Activated CD4-positive, alpha-beta memory T cell treated with anti-CD3 and anti-CD28 coated beads for 36 hours (primary cell): ENCODE measurements around the gene UMAD1. TPM values are rescaled to one million over a fixed set of nuclear protein-coding genes. Genes with fewer than 3 reads are reported as not detected.

Source experiments
- CTCF ChIA-PET: fragments of 350-600 bp; sonication (Branson Sonifier 250); formaldehyde crosslinking; loops from one replicate; lab custom pipeline; 2021; ENCODE audit warnings: antibody characterized with exemption, inconsistent platforms; lab: Charles Lee
- POLR2A ChIA-PET: fragments of 350-600 bp; sonication (Branson Sonifier 250); formaldehyde crosslinking; loops from one replicate; lab custom pipeline; 2021; ENCODE audit warnings: antibody characterized with exemption; lab: Charles Lee
- DNase-seq: peaks from one replicate; pipeline ENCODE4 v3.0.0-alpha.2; 2020
- H3K27ac Mint-ChIP-seq: one replicate; pipeline ENCODE4 v1.8.0; 2021; ENCODE audit warnings: mixed read lengths
- H3K27me3 Mint-ChIP-seq: one replicate; pipeline ENCODE4 v1.8.0; 2021; ENCODE audit warnings: mixed read lengths
- H3K36me3 Mint-ChIP-seq: one replicate; pipeline ENCODE4 v1.8.0; 2021; ENCODE audit warnings: mixed read lengths
- H3K4me1 Mint-ChIP-seq: one replicate; pipeline ENCODE4 v1.8.0; 2021; ENCODE audit warnings: low read depth, mixed read lengths
- H3K4me3 Mint-ChIP-seq: one replicate; pipeline ENCODE4 v1.8.0; 2021; ENCODE audit warnings: mild to moderate bottlenecking, mixed read lengths
- H3K9me3 Mint-ChIP-seq: one replicate; pipeline ENCODE4 v1.8.0; 2021; ENCODE audit warnings: mixed read lengths
- intact Hi-C: fragments of 100-400 bp; cut with micrococcal nuclease; formaldehyde crosslinking; loops from one replicate; pipeline ENCODE4 v1.15.1; 2023
- total RNA-seq, 2 experiments: library from RNA; stranded (reverse); gene quantifications; one replicate each; pipeline ENCODE4 v1.2.3, GENCODE V29; 2021

The UMAD1 gene
- total RNA-seq, 2 experiments from 2014 or later: 15.0 to 17.6 TPM

- H3K9me3 Mint-ChIP-seq: no peaks in the 10 kb centered on the region
- H3K4me1 Mint-ChIP-seq: peaks cover 3% of the 10 kb centered on the region
- no peak overlapping the region for H3K27ac Mint-ChIP-seq
- H3K36me3 Mint-ChIP-seq: peaks cover 3% of the 10 kb centered on the region
- intact Hi-C loops: no loop called here
- H3K4me3 Mint-ChIP-seq: no peak overlapping the region
- CTCF ChIA-PET: interaction anchor here (0.5 to 0.8 kb wide), 2 partner anchors 70 to 466 kb away, joined by 3 to 4 read pairs; no protein-coding TSS in a partner anchor
- H3K27me3 Mint-ChIP-seq: no peaks in the 10 kb centered on the region
- POLR2A ChIA-PET: no interaction called here
- no peak for DNase-seq
Observed at GRCh38 chr7:7751243-7752092, 110.9 kb downstream of the UMAD1 start.

- DNase-seq: no peak
- CTCF ChIA-PET: no interaction called here
- Mint-ChIP-seq H3K4me1 (peaks cover 4% of the 10 kb centered on the region), H3K4me3 (no peak overlapping the region), H3K27me3 (no peaks in the 10 kb centered on the region), H3K9me3 (no peaks in the 10 kb centered on the region), H3K27ac (no peak overlapping the region), H3K36me3 (peaks cover 3% of the 10 kb centered on the region)
- intact Hi-C loops: no loop called here
- POLR2A ChIA-PET: no interaction called here
Observed at GRCh38 chr7:7756577-7756976, 116.0 kb downstream of the UMAD1 start.

GRCh38 chr7:7757576-7757975 lies 117.0 kb downstream of the UMAD1 start:
- ChIA-PET CTCF (interaction anchor here (1.1 to 5.3 kb wide), 2 partner anchors 76 to 432 kb away, joined by 3 to 51 read pairs; no protein-coding TSS in a partner anchor), POLR2A (no interaction called here)
- H3K4me3 Mint-ChIP-seq: no peak overlapping the region

GRCh38 chr7:7761340-7761973 lies 120.9 kb downstream of the UMAD1 start:
- ChIA-PET POLR2A (no interaction called here), CTCF (interaction anchor here (1.1 to 5.3 kb wide), 10 partner anchors 11 to 658 kb away, joined by 3 to 51 read pairs (median 4); partner anchors contain the start of gene UMAD1)
- peak overlapping the region; percentile 88 for H3K4me3 Mint-ChIP-seq

More at GRCh38 chr7:7757576-7757975, 117.0 kb downstream of the UMAD1 start:
- Mint-ChIP-seq H3K4me1 (peaks cover 14% of the 10 kb centered on the region), H3K27me3 (no peaks in the 10 kb centered on the region), H3K36me3 (peaks cover 3% of the 10 kb centered on the region), H3K27ac (no peak overlapping the region), H3K9me3 (no peaks in the 10 kb centered on the region)
- intact Hi-C loops: no loop called here
- DNase-seq: no peak

GRCh38 chr7:7761974-7762779 lies 121.6 kb downstream of the UMAD1 start:
- DNase-seq: peak; percentile 16
- Mint-ChIP-seq H3K27ac (peak overlapping the region; percentile 83), H3K4me3 (peak overlapping the region; percentile 88), H3K36me3 (no peaks in the 10 kb centered on the region), H3K27me3 (no peaks in the 10 kb centered on the region), H3K4me1 (peaks cover 32% of the 10 kb centered on the region), H3K9me3 (no peaks in the 10 kb centered on the region)
- ChIA-PET CTCF (interaction anchor here (1.2 to 5.3 kb wide), 5 partner anchors 10 to 427 kb away, joined by 3 to 51 read pairs (median 5); no protein-coding TSS in a partner anchor), POLR2A (no interaction called here)
- intact Hi-C loops: loop anchor here (1.0 to 10.0 kb wide), 12 partner anchors 43 to 577 kb away; partner anchors contain the start of genes C1GALT1, GLCCI1 and UMAD1

More at GRCh38 chr7:7761340-7761973, 120.9 kb downstream of the UMAD1 start:
- Mint-ChIP-seq H3K9me3 (no peaks in the 10 kb centered on the region), H3K4me1 (peaks cover 32% of the 10 kb centered on the region), H3K27ac (peak overlapping the region; percentile 83), H3K27me3 (no peaks in the 10 kb centered on the region), H3K36me3 (no peaks in the 10 kb centered on the region)
- intact Hi-C loops: loop anchor here (1.0 to 10.0 kb wide), 10 partner anchors 80 to 577 kb away; partner anchors contain the start of genes C1GALT1, GLCCI1 and UMAD1
- no peak for DNase-seq

- DNase-seq: no peak
- intact Hi-C loops: loop anchor here (5.0 to 10.0 kb wide), 8 partner anchors 122 to 580 kb away; partner anchors contain the start of genes C1GALT1, GLCCI1 and UMAD1
Observed at GRCh38 chr7:7764520-7765396, 124.2 kb downstream of the UMAD1 start.

GRCh38 chr7:7765422-7765821 lies 124.9 kb downstream of the UMAD1 start:
- Mint-ChIP-seq H3K4me1 (peaks cover 32% of the 10 kb centered on the region), H3K9me3 (no peaks in the 10 kb centered on the region), H3K4me3 (no peak overlapping the region), H3K27me3 (no peaks in the 10 kb centered on the region), H3K27ac (no peak overlapping the region), H3K36me3 (no peaks in the 10 kb centered on the region)
- POLR2A ChIA-PET: no interaction called here
- DNase-seq: no peak
- intact Hi-C loops: loop anchor here (10.0 kb wide), 1 partner anchor 581 kb away; the partner anchor contains the start of gene C1GALT1
- CTCF ChIA-PET: interaction anchor here (0.7 to 2.1 kb wide), 7 partner anchors 45 to 451 kb away, joined by 3 to 14 read pairs (median 3); no protein-coding TSS in a partner anchor

More at GRCh38 chr7:7764520-7765396, 124.2 kb downstream of the UMAD1 start:
- ChIA-PET POLR2A (interaction anchor here (1.3 kb wide), 1 partner anchor 46 kb away, joined by 7 read pairs; no protein-coding TSS in a partner anchor), CTCF (interaction anchor here (0.6 to 2.1 kb wide), 10 partner anchors 45 to 453 kb away, joined by 3 to 14 read pairs (median 3); no protein-coding TSS in a partner anchor)
- Mint-ChIP-seq H3K9me3 (no peaks in the 10 kb centered on the region), H3K27me3 (no peaks in the 10 kb centered on the region), H3K4me3 (no peak overlapping the region), H3K4me1 (peaks cover 32% of the 10 kb centered on the region), H3K36me3 (no peaks in the 10 kb centered on the region), H3K27ac (peak overlapping the region; percentile 1)

- peaks cover 31% of the 10 kb centered on the region for H3K4me1 Mint-ChIP-seq
- no peak overlapping the region for H3K4me3 Mint-ChIP-seq
- POLR2A ChIA-PET: no interaction called here
- H3K36me3 Mint-ChIP-seq: no peaks in the 10 kb centered on the region
- CTCF ChIA-PET: interaction anchor here (0.7 kb wide), 1 partner anchor 14 kb away, joined by 3 read pairs; no protein-coding TSS in a partner anchor
- no peak overlapping the region for H3K27ac Mint-ChIP-seq
- no peaks in the 10 kb centered on the region for H3K27me3 Mint-ChIP-seq
- H3K9me3 Mint-ChIP-seq: no peaks in the 10 kb centered on the region
- DNase-seq: no peak
- intact Hi-C loops: loop anchor here (10.0 kb wide), 1 partner anchor 582 kb away; the partner anchor contains the start of gene C1GALT1
Observed at GRCh38 chr7:7766671-7767070, 126.1 kb downstream of the UMAD1 start.

GRCh38 chr7:7768977-7769709 lies 128.6 kb downstream of the UMAD1 start:
- Mint-ChIP-seq H3K27me3 (no peaks in the 10 kb centered on the region), H3K9me3 (no peaks in the 10 kb centered on the region), H3K27ac (no peak overlapping the region), H3K4me3 (no peak overlapping the region), H3K36me3 (no peaks in the 10 kb centered on the region), H3K4me1 (peaks cover 27% of the 10 kb centered on the region)
- POLR2A ChIA-PET: no interaction called here
- CTCF ChIA-PET: interaction anchor here (1.2 kb wide), 1 partner anchor 88 kb away, joined by 4 read pairs; no protein-coding TSS in a partner anchor
- intact Hi-C loops: loop anchor here (10.0 kb wide), 1 partner anchor 584 kb away; the partner anchor contains the start of gene C1GALT1
- no peak for DNase-seq
